Measurements from ENCODE around the gene TBC1D7.

- TF ChIP-seq JUND (IDR thresholded peaks at IDR 0.05) (no peak), POLR2A (IDR thresholded peaks at IDR 0.05; ENCODE audit: borderline replicate concordance, extremely low read depth, insufficient read depth, insufficient read length) (no peak), CTCF (IDR thresholded peaks at IDR 0.05 in 2 of 3, conservative IDR thresholded peaks at IDR 0.05 in 1 of 3; ENCODE audit: borderline replicate concordance in 1 of 3, insufficient read depth in 1 of 3, low read depth in 2 of 3, low read length in 2 of 3) (no peak), ELF1 (IDR thresholded peaks at IDR 0.05; ENCODE audit: borderline replicate concordance, low read depth) (no peak), CEBPB (IDR thresholded peaks at IDR 0.05; ENCODE audit: low read depth) (no peak), POLR2AphosphoS5 (IDR thresholded peaks at IDR 0.05; ENCODE audit: low read depth, low read length) (no peak), MAX (IDR thresholded peaks at IDR 0.05) (no peak), SRF (IDR thresholded peaks at IDR 0.05; ENCODE audit: low read depth) (no peak), ZFX (IDR thresholded peaks at IDR 0.05) (no peak), EZH2 (IDR thresholded peaks at IDR 0.05) (no peak), ZBTB33 (IDR thresholded peaks at IDR 0.05; ENCODE audit: extremely low read depth, insufficient replicate concordance, low read length) (no peak)
Measured at GRCh38 chr6:13351271-13351670, 22.9 kb upstream of the TBC1D7 start.

All from HCT116 (cell line).